Tibial artery (tissue), 4 donors: ENCODE measurements around the gene TM9SF3.

Source experiments
- DNase-seq, 2 donors: peaks; one replicate each; pipeline ENCODE4 v3.0.0-alpha.2; 2019
- H3K27ac ChIP-seq, 2 donors: fragments of 200-600 bp; sonication (generic) in 1 of 2; 1 replicate in 1 of 2; 2 replicates in 1 of 2; pipeline ENCODE4 v1.5.1; 2018 to 2019; ENCODE audit warnings: mild to moderate bottlenecking in 1 of 2
- H3K27me3 ChIP-seq, 2 donors: fragments of 200-600 bp; sonication (generic) in 1 of 2; one replicate each; pipeline versions ENCODE4 v1.5.1 to v1.6.0; 2016 to 2019
- H3K36me3 ChIP-seq, 3 donors: fragments of 200-600 bp; sonication (generic) in 2 of 3; one replicate each; pipeline ENCODE4 v1.5.1; 2016 to 2019; ENCODE audit warnings: mild to moderate bottlenecking in 2 of 3
- H3K4me1 ChIP-seq, 4 donors: fragments of 200-600 bp; sonication (generic) in 2 of 4; 1 replicate in 3 of 4; 2 replicates in 1 of 4; pipeline ENCODE4 v1.5.1; 2016 to 2019
- H3K4me3 ChIP-seq, 2 donors: fragments of 200-600 bp; sonication (generic) in 1 of 2; 1 replicate in 1 of 2; 2 replicates in 1 of 2; pipeline ENCODE4 v1.5.1; 2018 to 2019; ENCODE audit warnings: mild to moderate bottlenecking in 2 of 2
- H3K9me3 ChIP-seq, 3 donors: fragments of 200-600 bp; sonication (generic) in 1 of 3; one replicate each; pipeline ENCODE4 v1.5.1; 2016 to 2019
- CTCF ChIP-seq, 2 experiments: fragments of 200-600 bp in 1 of 2; fragments of 450-650 bp in 1 of 2; IDR thresholded peaks; one replicate each; pipeline ENCODE4 v1.5.1; 2017 to 2019; ENCODE audit warnings: antibody characterized with exemption in 2 of 2, mild to moderate bottlenecking in 1 of 2, moderate library complexity in 1 of 2
- intact Hi-C: fragments of 100-400 bp; cut with DNase I; formaldehyde crosslinking; loops from one replicate; pipeline ENCODE4 v1.15.0; 2023; ENCODE audit warnings: low total_unique reads

The TM9SF3 gene

DNA sequence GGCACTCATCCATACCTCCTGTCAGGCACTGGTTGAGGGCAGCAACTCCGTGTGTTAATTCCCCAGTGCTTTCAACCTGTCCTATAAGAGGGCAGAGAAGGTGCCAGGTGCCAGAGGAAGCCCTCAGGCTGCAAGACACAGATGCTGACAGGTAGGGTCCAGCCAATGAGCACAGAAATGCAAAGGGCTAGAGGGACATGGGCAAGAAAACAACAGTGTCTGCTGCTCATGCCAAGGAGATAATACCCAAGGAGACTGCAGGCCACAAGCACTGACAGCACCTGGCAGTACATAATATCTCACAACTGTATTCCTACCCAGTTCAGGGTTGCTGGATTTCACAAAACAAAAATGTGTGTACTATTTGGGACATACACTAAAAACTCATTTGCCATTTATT, 38.4 kb upstream of the TM9SF3 start:
- Histone ChIP-seq H3K27me3 (no peaks in the 10 kb centered on the region), H3K9me3 (no peaks in the 10 kb centered on the region), H3K4me3 (no peak overlapping the region), H3K27ac (no peak overlapping the region), H3K36me3 (no peaks in the 10 kb centered on the region), H3K4me1 (peaks cover 0 to under 1% (median 0%) of the 10 kb centered on the region in 4 donors)
- no peak for TF ChIP-seq CTCF (IDR thresholded peaks at IDR 0.05)
- intact Hi-C loops = no loop called here
- no peak for DNase-seq

DNA sequence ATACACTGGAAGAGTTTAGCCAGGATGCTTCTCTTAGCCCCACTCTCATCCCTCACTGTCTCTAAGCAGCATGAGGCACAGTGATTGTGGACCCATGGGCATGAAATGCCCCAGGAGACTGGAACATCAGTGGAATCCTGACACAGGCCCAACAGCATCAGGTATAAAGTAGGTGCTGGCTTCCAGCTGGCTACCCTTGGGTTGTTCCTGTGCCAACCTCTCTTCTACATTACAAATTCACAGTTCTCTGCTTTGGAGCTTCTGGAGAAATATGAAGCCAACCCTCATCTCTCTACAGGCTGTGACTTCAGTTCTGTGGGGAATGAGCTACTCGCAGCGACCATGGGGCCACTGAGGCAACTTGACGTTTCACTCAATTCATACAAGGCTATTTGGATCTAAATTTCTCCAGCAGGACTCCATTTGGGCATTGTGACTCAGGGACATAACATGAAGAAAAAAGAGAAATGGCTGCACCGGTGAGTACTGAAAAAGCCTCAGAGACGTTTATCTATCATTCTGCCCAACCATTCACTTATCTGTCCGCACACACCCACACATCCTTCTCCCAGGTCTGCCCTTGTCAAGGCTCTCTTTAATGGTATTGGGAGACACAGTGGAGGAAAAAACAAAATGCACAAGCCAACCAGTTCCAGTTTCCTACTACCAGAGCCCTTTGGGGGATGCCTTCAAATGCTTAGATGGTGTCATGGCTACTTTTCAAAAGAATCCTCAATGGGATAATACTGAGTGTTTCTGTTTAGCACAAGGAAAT, 35.4 kb upstream of the TM9SF3 start:
- TF ChIP-seq CTCF (IDR thresholded peaks at IDR 0.05) = no peak
- intact Hi-C loops = no loop called here
- H3K27me3 ChIP-seq = no peaks in the 10 kb centered on the region
- no peaks in the 10 kb centered on the region for H3K36me3 ChIP-seq
- peaks cover 0 to 19% (median 10%) of the 10 kb centered on the region in 4 donors for H3K4me1 ChIP-seq
- H3K4me3 ChIP-seq = no peak overlapping the region
- H3K9me3 ChIP-seq = no peaks in the 10 kb centered on the region
- H3K27ac ChIP-seq = no peak overlapping the region
- DNase-seq = no peak

DNA sequence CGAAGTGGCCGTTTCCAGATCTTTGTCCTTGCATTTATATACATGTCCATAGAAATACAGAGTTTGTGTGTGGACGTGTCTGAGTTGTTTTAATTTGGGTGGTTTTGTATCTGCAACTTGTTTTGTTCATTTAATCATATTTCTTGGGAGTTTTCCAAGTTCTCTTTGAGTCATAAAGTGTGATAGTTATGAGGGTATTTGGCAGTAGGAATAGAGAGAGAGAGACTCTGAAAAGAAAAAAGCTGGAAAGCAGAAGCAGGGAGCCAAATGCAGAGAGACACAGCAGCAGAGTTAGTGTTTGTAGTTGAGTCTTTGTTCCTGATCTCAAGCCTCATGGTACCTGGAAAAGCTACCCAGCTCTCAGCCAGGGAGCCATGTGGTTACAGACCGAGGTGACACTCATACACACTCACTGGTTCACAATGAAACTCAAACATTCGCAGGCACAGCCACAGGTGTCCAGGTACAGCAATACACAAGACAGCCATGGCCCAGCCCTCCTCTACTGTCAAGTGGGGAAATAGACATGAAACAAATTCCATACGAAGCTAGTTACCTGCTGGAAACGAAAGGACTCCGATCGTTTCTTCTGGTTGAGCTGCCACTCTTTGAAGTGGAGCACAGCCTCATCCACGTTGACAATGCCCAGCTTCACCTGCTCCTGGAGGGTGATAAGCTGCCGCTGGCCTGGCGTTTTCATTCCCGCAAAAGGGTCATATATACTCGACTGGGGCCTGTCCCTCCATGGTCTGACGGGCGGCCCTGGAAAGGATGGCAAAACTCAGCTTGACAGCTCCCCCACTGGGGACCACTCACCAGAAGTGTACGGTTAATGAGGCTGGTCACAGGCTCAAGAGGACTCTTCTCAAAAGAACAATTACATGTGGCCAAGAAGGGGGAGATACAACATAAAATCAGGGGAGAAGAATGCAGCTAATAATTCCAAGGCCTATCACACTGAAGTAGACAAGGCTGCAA, 33.3 kb upstream of the TM9SF3 start:
- no peak for TF ChIP-seq CTCF (IDR thresholded peaks at IDR 0.05)
- intact Hi-C loops = no loop called here
- DNase-seq = no peak
- Histone ChIP-seq H3K4me3 (no peak overlapping the region), H3K27ac (no peak overlapping the region), H3K27me3 (no peaks in the 10 kb centered on the region), H3K9me3 (no peaks in the 10 kb centered on the region), H3K36me3 (no peaks in the 10 kb centered on the region), H3K4me1 (peaks cover 0 to 19% (median 10%) of the 10 kb centered on the region in 4 donors)

GRCh38 chr10:96619120-96619519, 32.3 kb upstream of the TM9SF3 start:
- no peaks in the 10 kb centered on the region for H3K36me3 ChIP-seq
- H3K27ac ChIP-seq = peak overlapping the region in 1 of 2 donors; percentile 14
- intact Hi-C loops = no loop called here
- H3K4me1 ChIP-seq = peaks cover 0 to 19% (median 10%) of the 10 kb centered on the region in 4 donors
- no peak for TF ChIP-seq CTCF (IDR thresholded peaks at IDR 0.05)
- no peaks in the 10 kb centered on the region for H3K9me3 ChIP-seq
- no peak for DNase-seq
- H3K4me3 ChIP-seq = no peak overlapping the region
- no peaks in the 10 kb centered on the region for H3K27me3 ChIP-seq

GRCh38 chr10:96618653-96619052, 31.8 kb upstream of the TM9SF3 start:
- intact Hi-C loops = no loop called here
- Histone ChIP-seq H3K27ac (peak overlapping the region in 1 of 2 donors; percentile 14), H3K4me3 (no peak overlapping the region), H3K4me1 (peaks cover 0 to 19% (median 10%) of the 10 kb centered on the region in 4 donors), H3K36me3 (no peaks in the 10 kb centered on the region), H3K9me3 (no peaks in the 10 kb centered on the region), H3K27me3 (no peaks in the 10 kb centered on the region)
- peak; percentile 30 to 70 for DNase-seq
- TF ChIP-seq CTCF (IDR thresholded peaks at IDR 0.05) = no peak
